ENCODE data around the gene CDH4. TPM values are rescaled to one million over a fixed set of nuclear protein-coding genes. Genes with fewer than 3 reads are reported as not detected.

The CDH4 gene
- total and polyA plus RNA-seq, 11 donors: 0.04 to 0.54 (median 0.08) TPM; not detected in 1

DNA sequence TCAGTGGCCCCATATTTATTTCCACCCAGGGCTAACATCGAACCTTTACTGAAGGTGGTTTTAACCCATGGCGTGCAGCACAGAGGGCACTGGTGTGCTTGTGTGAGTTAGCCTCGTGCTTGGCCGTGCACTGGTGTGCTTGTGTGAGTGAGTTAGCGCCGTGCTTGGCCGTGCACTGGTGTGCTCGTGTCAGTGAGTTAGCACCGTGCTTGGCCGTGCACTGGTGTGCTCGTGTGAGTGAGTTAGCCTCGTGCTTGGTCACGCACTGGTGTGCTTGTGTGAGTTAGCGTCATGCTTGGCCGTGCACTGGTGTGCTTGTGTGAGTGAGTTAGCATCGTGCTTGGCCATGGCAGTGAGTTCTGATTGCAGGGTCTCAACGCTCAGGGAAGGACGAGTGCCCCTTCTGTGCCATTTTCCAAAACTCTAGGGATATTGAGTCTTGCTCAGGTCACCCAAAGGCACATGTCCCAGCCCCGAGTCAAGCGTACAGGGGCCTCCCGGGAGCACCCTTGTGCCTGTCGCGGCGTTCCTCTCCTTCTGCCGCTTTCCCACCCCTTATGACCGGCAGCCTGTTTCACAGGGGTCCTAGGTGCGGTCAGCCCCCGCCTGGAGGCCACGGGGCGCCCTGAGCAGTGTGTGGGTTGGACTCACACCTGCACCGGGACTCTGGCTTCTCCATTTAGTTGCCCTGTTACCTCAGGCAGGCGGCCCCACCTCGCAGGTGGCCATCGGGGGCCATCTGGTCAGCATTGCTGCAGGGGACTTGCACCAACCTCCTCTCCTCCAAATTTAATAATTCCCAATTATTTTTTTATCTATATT lies 399.1 kb downstream of the CDH4 start:
- intact Hi-C loops (cut with DNase I): no loop called here
- DNase-seq: peak in 1 of 5 donors; percentile 42
- 83 to 88% (median 87%) methylated on average over 34 of the region's 34 CpGs for WGBS, 4 donors
- H3K27me3 ChIP-seq: peaks cover 0 to 12% (median 0%) of the 10 kb centered on the region in 9 donors
- no peaks in the 10 kb centered on the region for H3K9me3 ChIP-seq
- H3K36me3 ChIP-seq: no peaks in the 10 kb centered on the region
- H3K4me1 ChIP-seq: no peaks in the 10 kb centered on the region
- no peak overlapping the region for H3K27ac ChIP-seq
- TF ChIP-seq, protein P1, sequence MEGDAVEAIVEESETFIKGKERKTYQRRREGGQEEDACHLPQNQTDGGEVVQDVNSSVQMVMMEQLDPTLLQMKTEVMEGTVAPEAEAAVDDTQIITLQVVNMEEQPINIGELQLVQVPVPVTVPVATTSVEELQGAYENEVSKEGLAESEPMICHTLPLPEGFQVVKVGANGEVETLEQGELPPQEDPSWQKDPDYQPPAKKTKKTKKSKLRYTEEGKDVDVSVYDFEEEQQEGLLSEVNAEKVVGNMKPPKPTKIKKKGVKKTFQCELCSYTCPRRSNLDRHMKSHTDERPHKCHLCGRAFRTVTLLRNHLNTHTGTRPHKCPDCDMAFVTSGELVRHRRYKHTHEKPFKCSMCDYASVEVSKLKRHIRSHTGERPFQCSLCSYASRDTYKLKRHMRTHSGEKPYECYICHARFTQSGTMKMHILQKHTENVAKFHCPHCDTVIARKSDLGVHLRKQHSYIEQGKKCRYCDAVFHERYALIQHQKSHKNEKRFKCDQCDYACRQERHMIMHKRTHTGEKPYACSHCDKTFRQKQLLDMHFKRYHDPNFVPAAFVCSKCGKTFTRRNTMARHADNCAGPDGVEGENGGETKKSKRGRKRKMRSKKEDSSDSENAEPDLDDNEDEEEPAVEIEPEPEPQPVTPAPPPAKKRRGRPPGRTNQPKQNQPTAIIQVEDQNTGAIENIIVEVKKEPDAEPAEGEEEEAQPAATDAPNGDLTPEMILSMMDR (IDR thresholded peaks at IDR 0.05): no peak
- TF ChIP-seq POLR2A (IDR thresholded peaks at IDR 0.05): no peak
- ATAC-seq: no peak
- H3K4me3 ChIP-seq: no peak overlapping the region

DNA sequence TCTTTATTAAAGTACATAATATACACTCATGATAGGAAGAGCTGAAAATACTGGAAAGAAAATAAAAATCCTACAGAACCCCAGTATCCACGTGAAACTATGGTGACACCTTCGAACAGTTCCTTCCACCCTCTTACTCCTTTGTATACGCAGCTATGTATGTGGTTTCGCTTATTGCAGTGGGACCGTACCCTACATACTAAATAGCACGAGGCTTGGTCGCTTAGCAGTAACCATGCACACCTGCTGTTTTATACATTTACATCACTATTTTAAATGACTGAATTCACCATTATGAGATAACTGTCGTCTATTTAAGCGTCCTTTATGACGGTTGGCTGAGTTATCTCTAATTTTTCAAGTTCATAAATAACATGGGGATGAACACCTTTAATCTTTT lies 400.1 kb downstream of the CDH4 start:
- DNase-seq: no peak
- Histone ChIP-seq H3K27ac (no peak overlapping the region), H3K9me3 (no peaks in the 10 kb centered on the region), H3K36me3 (no peaks in the 10 kb centered on the region), H3K27me3 (peaks cover 0 to 12% (median 0%) of the 10 kb centered on the region in 9 donors), H3K4me3 (no peak overlapping the region), H3K4me1 (no peaks in the 10 kb centered on the region)
- TF ChIP-seq, protein P1 (IDR thresholded peaks at IDR 0.05): no peak
- WGBS, 4 donors: 91 to 94% (median 91%) methylated on average over 10 of the region's 10 CpGs
- intact Hi-C loops (cut with DNase I): no loop called here
- ATAC-seq: no peak

DNA sequence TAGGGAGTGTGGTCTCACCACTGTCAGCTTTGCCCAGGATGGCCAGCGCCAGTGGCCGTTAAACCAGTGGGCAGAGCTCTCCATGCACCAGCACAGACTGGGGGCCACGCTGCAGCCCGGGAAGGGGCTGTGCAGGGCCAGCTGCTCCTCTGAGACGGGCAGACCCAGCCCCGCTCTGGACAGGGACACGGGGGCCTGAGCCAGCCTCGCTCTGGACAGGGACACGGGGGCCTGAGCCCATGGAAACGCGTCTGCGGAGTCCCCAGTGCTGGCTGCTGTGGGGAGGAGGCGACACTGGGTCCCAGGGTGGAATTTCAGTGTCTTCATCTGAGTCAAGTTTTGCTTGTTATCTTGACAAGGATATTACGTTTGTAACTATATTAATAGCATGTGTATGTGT lies 402.7 kb downstream of the CDH4 start:
- no peaks in the 10 kb centered on the region for H3K36me3 ChIP-seq
- H3K27ac ChIP-seq: no peak overlapping the region
- no peak overlapping the region for H3K4me3 ChIP-seq
- no peak for TF ChIP-seq POLR2A (IDR thresholded peaks at IDR 0.05)
- TF ChIP-seq, protein P1 (IDR thresholded peaks at IDR 0.05): no peak
- H3K27me3 ChIP-seq: peaks cover 0 to 6% (median 0%) of the 10 kb centered on the region in 9 donors
- intact Hi-C loops (cut with DNase I): no loop called here
- no peaks in the 10 kb centered on the region for H3K9me3 ChIP-seq
- ATAC-seq: no peak
- DNase-seq: no peak
- H3K4me1 ChIP-seq: peaks cover 0 to 4% (median 0%) of the 10 kb centered on the region in 12 donors
- WGBS, 4 donors: 76 to 81% (median 79%) methylated on average over 14 of the region's 14 CpGs

DNA sequence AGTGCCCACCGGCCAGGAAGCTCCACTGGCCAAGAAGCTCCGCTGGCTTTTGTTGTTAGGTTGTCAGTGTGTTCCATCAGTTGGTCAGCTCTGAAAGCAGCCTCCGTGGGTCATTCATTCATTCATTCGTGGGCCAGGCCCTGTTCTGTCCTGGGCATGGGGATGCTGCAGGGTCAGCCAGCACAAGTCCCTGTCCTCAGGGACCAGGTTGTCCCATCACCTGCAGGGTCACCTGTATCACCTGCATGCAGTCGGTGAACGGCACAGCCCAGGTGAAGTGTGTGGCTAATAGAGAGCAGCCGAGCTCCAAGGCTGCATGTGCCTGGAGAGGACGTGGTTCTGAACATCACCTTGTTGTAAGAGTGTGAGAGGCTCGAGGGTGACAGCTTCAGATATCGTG lies 403.5 kb downstream of the CDH4 start:
- intact Hi-C loops (cut with DNase I): no loop called here
- H3K9me3 ChIP-seq: no peaks in the 10 kb centered on the region
- no peak overlapping the region for H3K27ac ChIP-seq
- peaks cover 0 to 8% (median 0%) of the 10 kb centered on the region in 12 donors for H3K4me1 ChIP-seq
- no peak overlapping the region for H3K4me3 ChIP-seq
- ATAC-seq (no peak), DNase-seq (no peak)
- no peak for TF ChIP-seq POLR2A (IDR thresholded peaks at IDR 0.05)
- TF ChIP-seq, protein P1 (IDR thresholded peaks at IDR 0.05): no peak
- no peaks in the 10 kb centered on the region for H3K36me3 ChIP-seq
- WGBS, 4 donors: 64 to 76% (median 71%) methylated on average over 10 of the region's 10 CpGs
- H3K27me3 ChIP-seq: peaks cover 0 to 6% (median 0%) of the 10 kb centered on the region in 9 donors
